ENCODE data around the gene UGT1A6.

UGT1A6 gene

DNA sequence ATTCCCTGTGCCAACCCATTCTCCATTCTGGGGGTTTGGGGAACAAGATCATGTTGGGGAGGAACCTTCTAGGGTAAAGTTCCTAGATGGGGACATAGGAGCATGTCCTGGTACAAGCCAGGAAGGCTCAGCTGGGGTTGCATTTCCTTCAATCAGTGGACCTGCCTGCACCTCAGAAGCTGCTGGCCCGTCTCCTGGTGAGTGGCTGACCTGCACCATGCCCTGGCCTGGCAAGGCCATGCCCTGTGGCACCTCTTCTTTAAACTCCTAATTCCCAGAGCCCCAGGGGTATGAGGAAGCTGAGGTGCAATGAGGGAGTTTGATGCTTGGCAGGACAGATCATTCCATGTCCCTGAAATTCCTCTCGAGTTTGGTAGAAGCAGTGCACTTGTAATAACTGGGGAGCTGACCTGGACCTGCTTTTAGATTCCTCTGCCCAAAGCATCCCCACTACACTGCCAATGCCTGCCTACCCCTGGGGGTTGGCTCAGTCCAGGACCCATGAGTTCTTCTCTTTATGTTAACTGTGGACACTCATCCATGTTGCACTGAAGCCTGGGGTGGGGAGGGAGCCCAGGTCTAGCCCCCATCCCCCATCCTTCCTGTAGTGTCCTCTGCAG is 110.7 kb downstream of the UGT1A6 start:
- no peak for DNase-seq

DNA sequence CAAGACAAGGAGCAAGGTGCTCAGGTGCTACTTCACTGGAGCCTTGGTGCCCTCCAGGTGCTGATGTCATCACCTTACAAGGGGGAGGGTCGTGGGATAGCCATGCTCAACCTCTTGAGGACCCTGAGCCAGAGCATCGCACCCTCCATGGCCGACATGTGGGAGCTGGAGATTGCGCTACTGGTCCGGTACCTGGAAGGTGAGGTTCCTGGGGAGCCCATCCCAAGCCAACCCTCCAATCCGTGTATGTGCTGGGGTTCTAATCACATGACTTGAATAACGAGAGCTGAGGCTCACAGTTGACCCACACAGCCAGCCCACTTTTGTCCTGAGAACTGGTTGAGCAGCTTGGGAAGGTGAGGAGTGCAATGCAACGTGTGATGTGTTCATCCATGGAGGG is 111.3 kb downstream of the UGT1A6 start:
- no peak for DNase-seq

DNA sequence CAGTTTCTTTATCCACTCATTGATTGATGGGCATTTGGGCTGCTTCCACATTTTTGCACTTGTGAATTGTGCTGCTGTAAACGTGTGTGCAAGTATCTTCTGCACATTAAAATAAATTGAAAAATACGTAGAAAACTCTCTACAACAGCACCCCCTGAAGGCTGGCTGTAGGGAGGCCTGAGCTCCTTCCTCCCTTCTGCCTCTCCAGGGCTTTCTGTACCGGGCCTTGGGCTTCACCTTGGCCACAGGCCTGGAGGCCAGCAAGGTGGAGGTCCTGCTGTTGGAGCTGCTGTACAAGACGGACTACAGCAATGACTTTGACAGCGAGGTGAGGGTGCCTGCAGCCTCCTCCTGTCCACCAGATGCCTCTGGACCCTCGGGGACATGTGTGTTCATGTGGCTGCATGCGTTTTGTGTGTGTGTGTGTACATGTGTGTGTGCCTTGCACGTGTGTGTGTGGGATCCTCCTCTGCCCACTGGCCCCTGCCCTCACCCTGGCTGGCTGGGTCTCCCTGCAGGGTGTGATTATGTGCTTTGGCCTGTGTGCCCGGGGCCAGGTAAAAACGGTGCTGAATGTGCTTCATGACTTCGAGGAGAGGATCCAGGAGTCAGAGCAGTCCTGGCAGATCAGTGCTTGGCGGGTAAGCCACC is 114.7 kb downstream of the UGT1A6 start:
- no peak for DNase-seq

DNA sequence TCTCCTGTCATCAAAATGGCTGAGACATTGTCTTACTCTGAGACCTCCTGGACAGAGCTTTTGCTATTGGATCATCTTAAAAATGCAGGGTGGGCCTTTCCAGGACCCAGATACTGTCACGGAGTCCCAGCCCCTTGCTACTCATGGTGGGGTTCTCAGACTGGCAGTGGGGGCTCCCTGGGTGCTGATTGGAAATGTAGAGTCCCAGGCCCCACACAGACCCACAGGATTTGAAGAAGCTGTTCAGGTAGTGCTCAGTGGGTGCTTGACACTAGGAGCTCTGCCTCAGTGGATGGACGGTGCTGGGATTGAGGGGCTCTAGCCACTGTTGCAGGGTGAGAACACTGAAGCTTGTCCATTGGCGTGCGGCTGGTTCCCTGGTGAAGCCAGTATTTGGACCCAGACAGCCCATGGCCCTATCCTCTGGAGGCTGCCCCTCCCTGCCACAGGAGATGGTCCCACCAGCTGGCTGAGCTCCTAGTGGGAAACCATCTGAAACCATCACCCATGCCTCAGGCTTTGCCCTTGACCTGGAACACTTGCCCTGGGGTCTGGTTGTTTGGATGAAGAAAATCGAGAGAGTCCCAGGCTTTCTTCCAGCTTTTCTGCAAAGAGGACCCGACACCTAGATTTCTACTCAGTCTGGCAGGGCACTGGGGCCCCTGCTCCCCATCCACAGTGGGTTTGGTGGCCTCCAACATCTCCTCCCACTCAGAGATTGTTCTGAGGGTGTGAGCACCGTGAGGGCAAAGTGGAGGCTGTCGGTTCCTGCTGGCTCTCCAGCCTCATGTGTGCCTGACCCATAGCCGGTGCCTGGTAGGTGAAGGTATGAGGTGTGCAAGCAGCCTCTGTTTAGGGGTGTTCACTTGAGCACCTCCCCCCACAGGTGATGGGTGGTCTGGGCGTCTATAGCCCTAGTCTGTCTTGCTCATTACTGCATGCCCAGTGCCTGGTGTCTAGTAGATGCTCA is 115.6 kb downstream of the UGT1A6 start:
- no peak for DNase-seq

DNA sequence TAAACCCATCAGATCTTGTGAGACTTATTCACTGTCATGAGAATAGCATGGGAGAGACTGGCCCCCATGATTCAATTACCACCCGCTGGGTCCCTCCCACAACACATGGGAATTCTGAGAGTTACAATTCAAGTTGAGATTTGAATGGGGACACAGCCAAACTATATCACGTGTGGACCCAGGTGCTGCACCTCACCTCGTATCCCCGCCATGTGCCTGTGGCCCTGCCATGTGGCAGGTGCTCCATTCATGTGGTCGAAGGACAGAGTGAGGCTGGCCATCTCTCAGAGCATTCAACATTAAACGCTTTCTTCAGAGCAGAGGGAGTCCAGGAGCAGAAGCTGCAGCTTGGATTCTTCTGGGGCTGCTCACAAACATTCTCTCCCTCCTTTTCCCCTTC is 117.7 kb downstream of the UGT1A6 start:
- DNase-seq, result no peak

DNA sequence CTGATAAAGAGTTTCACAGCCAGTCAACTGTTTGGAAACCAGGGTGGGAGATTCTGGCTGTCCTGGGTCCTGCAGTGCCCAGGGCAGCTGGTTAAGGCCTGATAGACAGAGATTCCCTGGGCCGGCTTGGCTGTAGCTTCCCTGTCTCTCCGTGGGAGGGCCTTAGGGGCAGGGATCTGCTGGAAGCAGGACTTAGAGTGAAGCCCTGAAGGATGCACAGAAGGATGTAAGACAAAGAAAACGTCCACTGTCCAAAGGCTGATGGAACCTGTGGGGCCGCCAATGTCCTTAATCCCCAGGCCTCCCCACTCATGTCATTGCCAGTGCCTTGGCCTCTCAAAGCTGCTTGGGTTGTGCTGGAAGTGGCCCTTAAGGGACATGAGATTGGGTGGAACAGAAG is 118.4 kb downstream of the UGT1A6 start:
- no peak for DNase-seq

DNA sequence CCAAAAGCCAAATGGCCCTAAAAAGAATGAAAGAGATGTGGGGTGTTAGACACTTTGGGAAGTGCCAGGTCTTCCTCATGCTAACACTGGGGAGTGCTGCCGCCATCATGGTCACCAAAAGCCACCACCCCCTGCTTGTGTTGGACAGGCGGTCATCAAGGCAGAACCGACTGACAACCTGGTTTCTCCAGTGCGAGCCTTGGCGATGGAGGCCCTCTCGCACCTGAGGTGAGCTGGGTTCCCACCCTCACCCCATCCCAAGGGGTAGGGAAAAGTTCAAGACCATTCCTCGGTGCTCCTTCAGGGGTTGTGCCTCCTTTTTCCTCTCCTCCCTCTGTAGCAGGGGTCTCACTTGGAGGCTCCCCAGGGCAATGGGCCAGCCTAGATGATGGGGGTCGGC is 119.0 kb downstream of the UGT1A6 start:
- DNase-seq, result no peak

DNA sequence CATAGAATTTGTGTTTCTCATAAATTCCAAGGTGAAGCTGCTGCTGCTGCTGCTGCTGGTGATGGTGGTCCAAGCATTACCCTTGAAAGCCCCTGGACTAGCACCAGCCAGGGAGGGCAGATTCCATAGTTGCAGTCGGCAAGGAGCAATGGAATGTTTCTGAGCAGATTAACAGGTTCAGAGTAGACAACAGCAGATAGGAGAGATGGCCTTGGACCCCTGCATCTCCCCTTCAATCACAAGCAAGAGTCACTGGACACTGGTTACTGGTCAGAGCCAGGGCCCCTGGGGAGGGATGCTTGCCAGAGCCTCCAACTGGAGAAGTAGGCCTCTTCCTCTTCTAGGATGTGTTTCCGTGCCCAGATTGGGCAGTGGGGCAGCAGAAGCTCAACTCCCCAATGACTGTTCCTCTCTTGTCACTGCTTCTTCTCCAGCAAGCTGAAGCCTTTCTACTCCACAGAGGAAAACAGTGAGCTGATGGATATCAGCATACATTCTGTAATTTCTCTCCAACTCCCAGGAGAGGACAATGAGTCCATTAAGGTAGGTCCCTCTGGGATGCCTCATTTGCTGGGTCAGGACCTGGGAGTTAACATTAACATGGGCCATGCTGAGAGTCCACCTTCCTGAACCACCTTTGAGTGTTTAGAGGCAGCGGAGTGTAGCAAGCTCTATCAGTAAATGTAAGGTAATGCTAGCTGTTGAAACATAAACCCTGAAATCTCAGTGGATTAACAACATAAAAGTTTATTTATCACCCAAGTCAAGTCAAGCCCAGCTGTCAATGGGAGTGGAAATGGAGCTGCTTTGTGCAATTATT is 120.8 kb downstream of the UGT1A6 start:
- no peak for DNase-seq

DNA sequence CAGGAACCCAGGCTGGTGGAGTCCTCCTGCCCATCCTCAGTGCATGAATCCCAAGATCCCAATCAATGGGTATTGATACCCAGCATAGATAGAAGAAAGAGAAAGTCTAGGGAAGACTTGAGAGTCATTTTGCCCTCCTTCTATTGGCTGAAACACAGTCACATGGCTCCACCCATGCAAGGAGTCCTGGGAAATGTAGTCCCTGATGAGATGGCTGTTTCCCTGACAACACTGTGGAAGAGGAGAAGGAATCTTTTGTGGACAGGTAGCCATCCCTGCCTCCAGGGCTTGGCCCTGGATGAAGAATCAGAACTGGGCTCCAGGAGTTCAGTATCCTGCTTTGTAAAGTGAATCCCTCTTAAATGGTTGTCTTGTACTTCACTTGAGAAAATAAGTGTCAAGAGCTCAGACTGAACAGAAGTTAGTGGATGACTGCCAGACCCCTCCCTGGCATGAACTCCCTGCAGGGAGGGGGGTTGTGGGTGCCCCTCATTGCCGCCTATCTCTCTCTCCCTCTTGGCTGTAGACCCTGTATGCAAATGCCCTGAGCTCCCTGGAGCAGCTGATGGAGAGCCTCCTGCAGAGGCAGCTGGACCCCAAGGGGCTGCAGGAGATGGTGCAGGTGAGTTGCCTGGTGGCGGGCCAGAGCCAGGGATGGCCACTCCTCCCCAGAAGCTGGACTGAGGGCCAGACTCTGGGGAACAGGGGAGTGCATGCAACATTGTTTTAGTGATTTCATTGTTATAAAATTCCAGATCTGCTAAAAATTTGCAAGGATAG is 121.6 kb downstream of the UGT1A6 start:
- no peak for DNase-seq

DNA sequence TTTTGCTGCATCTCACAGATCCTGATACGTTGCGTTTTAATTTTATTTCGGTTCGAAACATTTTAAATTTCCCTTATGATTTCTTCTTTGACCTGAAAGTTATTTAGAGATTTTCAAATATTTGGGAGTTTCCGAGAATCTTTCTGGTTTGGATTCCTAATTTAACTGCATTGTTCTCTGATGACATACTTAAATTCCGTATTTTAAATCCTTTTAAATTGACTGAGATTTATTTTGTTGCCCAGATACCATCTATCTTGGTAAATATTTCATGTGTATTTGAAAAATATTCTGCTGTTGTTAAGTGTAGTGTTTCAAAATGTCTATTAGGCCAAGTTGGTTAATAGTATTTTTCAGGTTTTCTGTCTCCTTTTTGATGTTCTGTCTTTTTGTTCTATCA is 123.2 kb downstream of the UGT1A6 start:
- no peak for DNase-seq

DNA sequence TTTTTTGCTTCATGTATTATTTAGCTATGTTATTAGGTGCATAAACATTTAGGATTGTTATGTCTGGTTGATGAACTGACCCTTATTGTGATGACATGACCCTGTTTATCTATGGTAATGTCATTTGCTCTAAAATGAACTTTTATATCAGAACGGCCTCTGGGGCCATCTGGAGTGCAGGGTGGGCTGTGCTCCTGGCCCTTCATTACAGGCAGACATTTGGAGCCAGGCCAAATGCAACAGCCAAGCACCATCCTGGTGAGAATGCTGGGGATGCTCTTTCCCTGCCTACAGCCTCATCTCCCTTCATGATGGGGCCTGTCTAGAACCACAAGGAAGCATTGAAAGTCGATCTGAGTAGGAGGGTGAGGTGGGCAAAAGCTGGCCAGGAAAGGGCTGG is 123.6 kb downstream of the UGT1A6 start:
- DNase-seq, result no peak

DNA sequence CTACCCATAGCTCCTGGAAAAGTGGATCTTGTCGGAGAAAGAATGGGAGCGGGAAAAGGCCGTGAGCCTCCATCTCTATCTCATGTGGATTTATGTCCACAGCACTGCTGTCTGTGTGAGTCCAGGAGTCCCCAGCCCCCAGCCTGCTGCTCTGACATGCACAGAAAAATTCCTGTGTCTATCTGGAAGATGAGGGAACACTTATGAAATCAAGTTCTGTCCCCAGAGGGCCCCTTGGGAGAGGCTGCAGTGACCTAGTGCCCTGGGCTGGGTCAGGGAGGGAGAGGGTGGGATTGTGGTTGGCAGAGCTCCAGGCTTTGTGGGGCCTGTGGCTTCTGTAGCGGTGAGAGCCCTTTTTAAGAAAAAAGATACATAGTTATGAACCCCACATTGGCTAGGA is 124.1 kb downstream of the UGT1A6 start:
- no peak for DNase-seq

DNA sequence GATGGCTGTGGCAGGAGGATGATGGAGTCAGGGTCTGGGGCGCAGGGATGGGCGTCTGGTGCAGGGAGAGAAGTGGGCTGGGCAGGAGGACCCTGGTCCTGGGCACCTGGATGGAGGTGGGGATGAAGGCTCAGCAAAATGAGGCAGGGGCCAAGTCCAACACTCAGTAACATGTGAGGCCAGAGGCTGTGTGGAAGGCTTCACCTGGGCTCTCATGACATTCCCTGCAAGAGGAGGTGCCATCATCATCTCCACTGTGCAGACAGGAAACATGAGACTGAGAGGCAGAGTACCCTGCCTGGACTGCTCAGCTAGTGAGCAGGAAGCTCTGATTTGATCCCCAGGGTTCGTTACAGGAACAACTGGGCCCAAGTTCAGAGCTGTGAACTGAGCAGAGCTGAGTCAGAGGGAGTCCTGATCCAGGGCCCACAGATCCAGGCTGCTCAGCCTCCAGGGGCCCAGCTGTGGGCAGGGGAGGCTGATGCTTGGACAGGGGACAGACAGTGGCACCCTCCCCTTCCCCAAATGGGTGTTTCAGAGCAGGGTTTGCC is 124.7 kb downstream of the UGT1A6 start:
- no peak for DNase-seq

DNA sequence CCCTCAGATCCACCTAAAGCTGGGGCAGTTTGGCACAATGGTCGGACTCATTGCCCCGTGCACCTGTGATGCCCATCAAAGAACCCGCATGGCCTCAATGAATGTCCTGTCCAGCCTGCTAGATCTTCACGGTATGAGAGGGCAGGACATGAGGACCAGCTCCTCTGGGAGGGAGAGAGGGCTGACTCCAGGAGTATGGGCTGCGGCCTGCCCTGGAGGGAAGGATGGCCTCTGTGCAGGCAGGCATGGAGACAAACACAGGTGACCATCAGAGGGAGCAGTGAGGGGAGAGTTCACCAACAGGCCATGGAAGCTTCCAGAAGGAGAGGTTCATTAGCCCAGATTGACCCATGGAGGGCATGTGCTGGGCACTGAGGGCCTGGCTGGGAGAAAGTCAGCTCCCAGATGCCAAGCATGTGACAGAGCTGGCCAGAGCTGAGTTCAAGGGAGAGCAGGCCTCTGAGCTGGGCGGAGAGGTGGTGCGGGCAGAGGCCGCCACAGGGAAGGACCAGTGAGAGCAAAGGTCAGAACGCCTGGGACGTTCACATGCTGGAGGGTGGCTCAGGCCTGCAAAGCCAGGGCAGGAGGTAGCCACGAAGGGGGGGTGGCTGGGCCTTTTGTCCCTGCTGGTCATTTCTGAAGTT is 125.4 kb downstream of the UGT1A6 start:
- DNase-seq, result no peak

DNA sequence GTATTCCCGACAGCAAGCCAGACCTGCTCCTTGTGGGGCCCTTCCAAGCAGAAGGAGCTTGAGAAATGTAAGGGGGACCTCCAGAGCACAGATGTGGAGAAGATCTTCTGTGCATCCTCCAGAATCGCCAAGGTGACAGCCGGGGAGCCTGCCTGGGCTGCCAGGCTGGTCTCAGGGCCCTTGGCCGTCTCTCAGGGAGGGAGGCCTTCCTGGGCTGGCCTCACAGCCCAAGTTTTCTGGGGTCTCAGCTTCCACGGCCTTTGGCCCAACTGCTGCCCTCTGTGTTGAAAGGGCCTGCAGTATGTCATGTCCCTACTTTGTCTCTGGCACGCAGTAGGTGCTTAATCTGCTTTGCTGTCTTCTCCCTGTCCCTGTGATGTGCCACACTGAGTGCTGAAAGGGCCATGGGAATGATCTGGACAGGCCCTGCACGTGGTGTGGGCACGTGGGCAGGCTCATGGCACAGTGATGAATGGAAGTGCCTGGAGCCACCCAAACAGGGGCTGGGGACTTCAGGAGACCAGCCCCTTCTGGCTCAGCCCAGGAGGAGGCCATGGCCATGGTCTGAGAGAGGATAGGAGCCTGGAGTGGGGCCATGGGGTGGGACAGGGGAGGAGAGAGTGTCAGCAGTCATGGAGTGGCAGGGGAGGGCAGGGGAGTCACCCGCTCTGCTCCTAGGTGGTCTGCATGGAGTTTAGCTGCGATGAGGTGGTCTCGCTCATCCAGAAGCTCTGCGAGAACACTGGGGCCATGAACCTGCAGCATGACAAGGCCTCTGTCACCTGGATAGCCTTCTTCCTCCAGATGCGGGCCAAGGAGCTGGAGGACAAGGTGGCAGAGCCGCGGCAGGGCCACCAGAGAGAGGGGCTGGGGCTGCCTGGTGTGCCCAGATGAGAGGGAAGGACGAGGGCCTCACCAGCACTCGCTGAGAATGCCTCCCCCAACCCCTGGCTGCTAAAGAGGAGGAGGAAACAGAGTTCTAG is 126.2 kb downstream of the UGT1A6 start:
- no peak for DNase-seq

DNA sequence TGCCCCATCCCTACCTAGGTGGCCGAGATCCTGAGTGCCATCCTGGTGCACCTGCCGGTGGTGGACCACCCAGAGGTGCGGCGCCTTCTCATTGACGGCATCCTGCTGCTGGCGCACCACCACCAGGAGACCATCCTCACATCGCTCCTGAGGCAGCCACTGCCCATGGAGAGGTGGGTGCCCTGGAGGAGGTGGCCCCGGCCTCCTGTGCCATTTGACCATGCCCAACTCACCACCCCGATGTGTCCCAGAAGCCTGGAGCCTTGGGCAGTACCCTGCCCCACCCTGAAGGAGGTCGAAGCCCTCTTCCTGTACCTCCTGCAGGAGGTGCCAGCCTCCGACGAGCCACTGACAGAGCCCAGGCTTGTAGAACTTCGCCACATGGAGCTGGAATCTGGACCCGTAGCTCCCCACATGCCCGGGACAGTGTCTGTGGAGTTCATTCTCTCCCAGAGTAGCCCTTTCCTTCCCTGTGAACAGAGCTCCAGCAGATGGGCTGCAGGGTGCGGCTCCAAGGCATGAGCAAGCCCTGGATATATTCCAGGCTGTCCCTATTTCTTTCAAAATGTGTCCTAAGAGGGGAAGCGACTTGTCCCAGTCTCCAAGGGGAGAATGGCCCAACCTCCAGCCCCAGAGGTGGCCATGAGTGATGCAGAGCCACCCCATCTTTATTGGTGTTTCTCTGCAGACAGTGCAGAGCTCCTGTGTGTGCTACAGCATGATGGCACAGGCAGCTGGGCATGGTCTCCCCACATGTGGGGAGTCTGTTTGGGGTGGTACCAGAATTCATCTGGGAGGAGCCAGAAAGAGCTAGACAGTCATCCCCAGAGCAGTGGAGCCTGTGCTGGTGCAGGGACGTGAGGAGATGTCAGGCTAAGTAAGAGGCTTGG is 127.4 kb downstream of the UGT1A6 start:
- DNase-seq, result no peak

DNA sequence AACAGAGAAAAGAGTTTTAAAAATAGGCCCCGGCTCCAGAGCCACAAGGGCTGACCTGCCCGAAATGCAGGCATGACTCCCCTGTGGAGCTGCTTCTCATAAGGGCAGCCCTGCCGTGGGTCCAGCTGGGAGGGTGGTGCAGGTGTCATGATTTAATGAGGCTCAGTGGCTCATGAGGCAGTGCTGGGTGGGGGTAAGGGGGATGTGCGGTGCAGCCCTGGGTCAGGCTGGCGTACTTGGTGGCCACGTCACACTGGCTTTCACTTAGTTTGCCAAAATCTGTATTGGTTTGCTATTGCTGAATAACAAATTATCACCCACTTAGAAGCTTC is 128.1 kb downstream of the UGT1A6 start:
- DNase-seq, result no peak

DNA sequence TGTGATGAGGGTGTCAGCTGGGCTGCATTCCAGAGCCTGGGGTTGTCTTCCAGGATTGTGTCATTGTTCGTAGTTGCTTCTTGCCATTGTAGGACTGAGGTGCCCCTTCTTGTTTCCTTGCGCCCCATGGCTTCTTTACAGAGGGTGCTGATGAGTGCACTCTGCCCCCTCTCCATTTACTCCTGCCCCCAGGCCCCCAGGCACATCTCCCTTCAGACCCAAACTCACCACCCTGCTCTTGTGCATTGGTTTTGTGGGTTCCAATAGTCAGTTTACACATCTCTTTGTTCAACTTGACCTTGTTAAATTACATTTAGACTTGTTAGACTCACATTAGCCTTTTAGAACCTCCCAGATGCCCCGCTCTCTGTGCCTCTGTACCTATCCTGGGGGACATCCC is 128.5 kb downstream of the UGT1A6 start:
- no peak for DNase-seq

DNA sequence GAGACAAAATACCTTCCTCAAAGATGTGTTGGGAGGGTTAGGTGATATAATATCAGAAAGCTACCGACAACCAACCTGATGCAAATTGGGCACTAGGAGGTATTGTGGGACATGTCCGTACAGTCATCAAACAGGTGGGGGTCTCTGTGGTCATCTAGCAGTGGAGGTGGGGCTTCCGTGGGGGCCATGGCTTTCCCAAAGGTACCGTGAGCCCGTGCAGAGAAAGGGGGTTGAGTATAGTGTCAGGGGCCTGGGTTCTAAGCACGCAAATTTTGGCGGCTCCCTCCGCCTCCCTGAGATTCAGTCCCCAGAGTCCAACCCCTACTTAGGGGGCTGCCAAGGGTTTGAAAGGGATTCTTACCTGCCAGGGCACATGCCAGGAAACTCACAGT is 129.0 kb downstream of the UGT1A6 start:
- no peak for DNase-seq

Measured in fibroblast of skin of abdomen (primary cell).